GM12878 (cell line): Measurements from ENCODE around the gene MYCBPAP.

Experiments
- BRCA1 ChIP-seq: IDR thresholded peaks from 2 replicates; pipeline ENCODE4 v1.6.1; 2011; ENCODE audit warnings: low read depth, low read length, improper control_type of control experiment
- DPF2 ChIP-seq: fragments of 450-650 bp; IDR thresholded peaks from 2 replicates; pipeline ENCODE4 v1.6.1; 2017; ENCODE audit warnings: mild to moderate bottlenecking
- EP300 ChIP-seq, 2 experiments: fragments of 150-350 bp in 1 of 2; IDR thresholded peaks; 2 replicates each; pipeline ENCODE4 v1.6.1; 2011 to 2012; ENCODE audit warnings: low read depth in 2 of 2, low read length in 2 of 2, borderline replicate concordance in 1 of 2, improper control_type of control experiment in 1 of 2, inconsistent platforms in 1 of 2; ENCODE audit not compliant: control insufficient read depth in 1 of 2
- JUNB ChIP-seq: IDR thresholded peaks from 2 replicates; pipeline ENCODE4 v1.6.1; 2016; ENCODE audit warnings: antibody characterized with exemption, mild to moderate bottlenecking
- NFIC ChIP-seq: IDR thresholded peaks from 2 replicates; pipeline ENCODE4 v1.6.1; 2012; ENCODE audit warnings: low read depth, mild to moderate bottlenecking, inconsistent platforms, low read length, moderate library complexity
- POLR2A ChIP-seq: IDR thresholded peaks from 2 replicates; pipeline ENCODE4 v1.6.1; 2011; ENCODE audit warnings: low read depth, mild to moderate bottlenecking, low read length
- SMC3 ChIP-seq: IDR thresholded peaks from 2 replicates; pipeline ENCODE4 v1.6.1; 2011; ENCODE audit warnings: low read length, improper control_type of control experiment, borderline replicate concordance
- TCF12 ChIP-seq: IDR thresholded peaks from 2 replicates; pipeline ENCODE4 v1.6.1; 2011; ENCODE audit warnings: low read depth, mild to moderate bottlenecking, low read length
- TF ChIP-seq, protein P1 (sequence below), 3 experiments: IDR thresholded peaks in 2 of 3; conservative IDR thresholded peaks in 1 of 3; 2 replicates each; pipeline ENCODE4 v1.5.1; 2011; ENCODE audit warnings: low read depth in 3 of 3, low read length in 3 of 3, mild to moderate bottlenecking in 3 of 3, control low read depth in 2 of 3, moderate library complexity in 2 of 3, inconsistent platforms in 1 of 3, mixed read lengths in 1 of 3; ENCODE audit not compliant: control insufficient read depth in 2 of 3, insufficient read depth in 1 of 3; ENCODE audit errors: extremely low read depth in 1 of 3
- TF ChIP-seq, protein P2 (sequence below): IDR thresholded peaks from 2 replicates; pipeline ENCODE4 v1.6.1; 2011; ENCODE audit warnings: low read depth, low read length, improper control_type of control experiment, borderline replicate concordance
- TF ChIP-seq, protein P3 (sequence below): fragments of 450-650 bp; IDR thresholded peaks from 2 replicates; pipeline ENCODE4 v1.6.1; 2017; ENCODE audit warnings: mild to moderate bottlenecking
- TF ChIP-seq, protein P4 (sequence below): fragments of 450-650 bp; IDR thresholded peaks from 2 replicates; pipeline ENCODE4 v1.6.1; 2014; ENCODE audit warnings: mild to moderate bottlenecking
- TF ChIP-seq, protein P5 (sequence below): IDR thresholded peaks from 2 replicates; pipeline ENCODE4 v1.6.1; 2012; ENCODE audit warnings: low read depth, low read length, improper control_type of control experiment

DNA sequence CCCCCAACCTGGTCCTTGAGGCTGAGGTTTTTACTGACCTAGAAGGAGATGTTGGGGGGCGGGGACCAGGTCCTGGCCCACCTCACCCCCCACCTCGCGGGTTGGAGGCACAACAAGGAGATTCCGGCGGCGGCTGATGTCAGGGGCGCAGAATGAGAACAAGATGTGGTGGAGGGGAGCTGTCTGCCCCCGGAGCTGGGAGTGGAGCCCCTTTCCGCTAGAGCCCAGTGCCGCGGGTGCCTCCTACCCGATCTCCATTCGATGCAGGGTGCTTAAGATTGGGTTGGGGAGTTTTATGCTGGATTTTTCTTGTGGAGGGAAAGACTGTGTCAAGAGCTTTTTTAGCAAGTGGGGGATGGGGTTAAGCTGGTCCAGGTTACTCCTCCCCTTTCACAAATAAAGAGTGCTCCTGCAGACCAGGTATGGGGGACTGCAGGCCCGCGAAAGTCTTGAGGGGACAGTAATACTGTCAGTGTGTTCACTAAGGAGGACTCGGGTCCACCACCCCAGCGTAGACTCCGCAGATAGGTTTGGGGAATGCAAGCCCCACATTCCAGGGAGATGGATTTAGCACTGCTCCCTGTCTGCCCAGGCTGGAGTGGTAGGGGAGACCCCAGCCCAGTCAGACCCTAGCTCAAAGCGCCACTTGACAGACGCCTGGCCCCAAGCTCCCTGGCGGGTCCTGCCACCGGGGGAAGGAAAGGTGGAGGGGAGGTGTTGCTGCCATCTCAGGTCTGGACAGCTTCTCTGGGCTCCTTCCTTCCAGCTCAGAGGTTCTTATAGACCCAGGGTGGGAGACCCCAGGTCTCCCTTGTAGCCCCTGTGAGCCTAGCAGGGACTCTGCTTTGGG lies 54.2 kb downstream of the MYCBPAP start:
- TF ChIP-seq SMC3 (no peak), BRCA1 (no peak), NFIC (no peak), TCF12 (no peak), POLR2A (no peak), DPF2 (no peak), JUNB (no peak), EP300 (IDR thresholded peaks at IDR 0.05; ENCODE audit: borderline replicate concordance in 1 of 2, control insufficient read depth in 1 of 2, low read depth in 2 of 2, low read length in 2 of 2) (no peak)
- TF ChIP-seq, protein P1, sequence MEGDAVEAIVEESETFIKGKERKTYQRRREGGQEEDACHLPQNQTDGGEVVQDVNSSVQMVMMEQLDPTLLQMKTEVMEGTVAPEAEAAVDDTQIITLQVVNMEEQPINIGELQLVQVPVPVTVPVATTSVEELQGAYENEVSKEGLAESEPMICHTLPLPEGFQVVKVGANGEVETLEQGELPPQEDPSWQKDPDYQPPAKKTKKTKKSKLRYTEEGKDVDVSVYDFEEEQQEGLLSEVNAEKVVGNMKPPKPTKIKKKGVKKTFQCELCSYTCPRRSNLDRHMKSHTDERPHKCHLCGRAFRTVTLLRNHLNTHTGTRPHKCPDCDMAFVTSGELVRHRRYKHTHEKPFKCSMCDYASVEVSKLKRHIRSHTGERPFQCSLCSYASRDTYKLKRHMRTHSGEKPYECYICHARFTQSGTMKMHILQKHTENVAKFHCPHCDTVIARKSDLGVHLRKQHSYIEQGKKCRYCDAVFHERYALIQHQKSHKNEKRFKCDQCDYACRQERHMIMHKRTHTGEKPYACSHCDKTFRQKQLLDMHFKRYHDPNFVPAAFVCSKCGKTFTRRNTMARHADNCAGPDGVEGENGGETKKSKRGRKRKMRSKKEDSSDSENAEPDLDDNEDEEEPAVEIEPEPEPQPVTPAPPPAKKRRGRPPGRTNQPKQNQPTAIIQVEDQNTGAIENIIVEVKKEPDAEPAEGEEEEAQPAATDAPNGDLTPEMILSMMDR (IDR thresholded peaks at IDR 0.05 in 2 of 3, conservative IDR thresholded peaks at IDR 0.05 in 1 of 3; ENCODE audit: control insufficient read depth in 2 of 3, extremely low read depth in 1 of 3, insufficient read depth in 1 of 3, low read depth in 3 of 3, low read length in 3 of 3) = no peak
- TF ChIP-seq, protein P2, sequence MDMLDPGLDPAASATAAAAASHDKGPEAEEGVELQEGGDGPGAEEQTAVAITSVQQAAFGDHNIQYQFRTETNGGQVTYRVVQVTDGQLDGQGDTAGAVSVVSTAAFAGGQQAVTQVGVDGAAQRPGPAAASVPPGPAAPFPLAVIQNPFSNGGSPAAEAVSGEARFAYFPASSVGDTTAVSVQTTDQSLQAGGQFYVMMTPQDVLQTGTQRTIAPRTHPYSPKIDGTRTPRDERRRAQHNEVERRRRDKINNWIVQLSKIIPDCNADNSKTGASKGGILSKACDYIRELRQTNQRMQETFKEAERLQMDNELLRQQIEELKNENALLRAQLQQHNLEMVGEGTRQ = no peak
- TF ChIP-seq, protein P3, sequence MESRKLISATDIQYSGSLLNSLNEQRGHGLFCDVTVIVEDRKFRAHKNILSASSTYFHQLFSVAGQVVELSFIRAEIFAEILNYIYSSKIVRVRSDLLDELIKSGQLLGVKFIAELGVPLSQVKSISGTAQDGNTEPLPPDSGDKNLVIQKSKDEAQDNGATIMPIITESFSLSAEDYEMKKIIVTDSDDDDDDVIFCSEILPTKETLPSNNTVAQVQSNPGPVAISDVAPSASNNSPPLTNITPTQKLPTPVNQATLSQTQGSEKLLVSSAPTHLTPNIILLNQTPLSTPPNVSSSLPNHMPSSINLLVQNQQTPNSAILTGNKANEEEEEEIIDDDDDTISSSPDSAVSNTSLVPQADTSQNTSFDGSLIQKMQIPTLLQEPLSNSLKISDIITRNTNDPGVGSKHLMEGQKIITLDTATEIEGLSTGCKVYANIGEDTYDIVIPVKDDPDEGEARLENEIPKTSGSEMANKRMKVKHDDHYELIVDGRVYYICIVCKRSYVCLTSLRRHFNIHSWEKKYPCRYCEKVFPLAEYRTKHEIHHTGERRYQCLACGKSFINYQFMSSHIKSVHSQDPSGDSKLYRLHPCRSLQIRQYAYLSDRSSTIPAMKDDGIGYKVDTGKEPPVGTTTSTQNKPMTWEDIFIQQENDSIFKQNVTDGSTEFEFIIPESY = no peak
- TF ChIP-seq, protein P4, sequence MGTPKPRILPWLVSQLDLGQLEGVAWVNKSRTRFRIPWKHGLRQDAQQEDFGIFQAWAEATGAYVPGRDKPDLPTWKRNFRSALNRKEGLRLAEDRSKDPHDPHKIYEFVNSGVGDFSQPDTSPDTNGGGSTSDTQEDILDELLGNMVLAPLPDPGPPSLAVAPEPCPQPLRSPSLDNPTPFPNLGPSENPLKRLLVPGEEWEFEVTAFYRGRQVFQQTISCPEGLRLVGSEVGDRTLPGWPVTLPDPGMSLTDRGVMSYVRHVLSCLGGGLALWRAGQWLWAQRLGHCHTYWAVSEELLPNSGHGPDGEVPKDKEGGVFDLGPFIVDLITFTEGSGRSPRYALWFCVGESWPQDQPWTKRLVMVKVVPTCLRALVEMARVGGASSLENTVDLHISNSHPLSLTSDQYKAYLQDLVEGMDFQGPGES = no peak
- TF ChIP-seq, protein P5, sequence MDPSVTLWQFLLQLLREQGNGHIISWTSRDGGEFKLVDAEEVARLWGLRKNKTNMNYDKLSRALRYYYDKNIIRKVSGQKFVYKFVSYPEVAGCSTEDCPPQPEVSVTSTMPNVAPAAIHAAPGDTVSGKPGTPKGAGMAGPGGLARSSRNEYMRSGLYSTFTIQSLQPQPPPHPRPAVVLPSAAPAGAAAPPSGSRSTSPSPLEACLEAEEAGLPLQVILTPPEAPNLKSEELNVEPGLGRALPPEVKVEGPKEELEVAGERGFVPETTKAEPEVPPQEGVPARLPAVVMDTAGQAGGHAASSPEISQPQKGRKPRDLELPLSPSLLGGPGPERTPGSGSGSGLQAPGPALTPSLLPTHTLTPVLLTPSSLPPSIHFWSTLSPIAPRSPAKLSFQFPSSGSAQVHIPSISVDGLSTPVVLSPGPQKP = no peak
